H9 (cell line): ENCODE results near the gene MAD1L1. TPM values are rescaled to one million over a fixed set of nuclear protein-coding genes. Genes with fewer than 3 reads are reported as not detected.
A peak's percentile ranks its signal among the peaks of the same experiment; 100 is the strongest.

ENCODE experiments used
- DNase-seq: peaks from one replicate; pipeline ENCODE4 v3.0.0-alpha.2; 2017
- H2AFZ ChIP-seq: one replicate; pipeline ENCODE4 v1.6.1; 2013; ENCODE audit warnings: mild to moderate bottlenecking, low read length, control low read depth, moderate library complexity
- H2AK5ac ChIP-seq: 2 replicates; pipeline ENCODE4 v1.6.1; 2013; ENCODE audit warnings: low read length, control low read depth, mixed read lengths; ENCODE audit not compliant: insufficient read length
- H2BK120ac ChIP-seq: one replicate; pipeline ENCODE4 v1.6.1; 2013; ENCODE audit warnings: low read depth, mild to moderate bottlenecking, low read length, control low read depth, inconsistent platforms; ENCODE audit not compliant: poor library complexity, severe bottlenecking
- H2BK12ac ChIP-seq: 2 replicates; pipeline ENCODE4 v1.6.1; 2013; ENCODE audit warnings: low read length, control low read depth, mixed read lengths, low read depth; ENCODE audit not compliant: insufficient read length
- H2BK15ac ChIP-seq: 2 replicates; pipeline ENCODE4 v1.6.1; 2013; ENCODE audit warnings: low read depth, low read length, control low read depth
- H2BK20ac ChIP-seq: one replicate; pipeline ENCODE4 v1.6.1; 2013; ENCODE audit warnings: low read depth, mild to moderate bottlenecking, low read length, control low read depth, inconsistent platforms; ENCODE audit not compliant: poor library complexity, severe bottlenecking
- H2BK5ac ChIP-seq: 2 replicates; pipeline ENCODE4 v1.6.1; 2013; ENCODE audit warnings: low read length, control low read depth, mixed read lengths; ENCODE audit not compliant: insufficient read length
- H3K14ac ChIP-seq: 2 replicates; pipeline ENCODE4 v1.6.1; 2013; ENCODE audit warnings: low read length, control low read depth; ENCODE audit not compliant: insufficient read depth
- H3K18ac ChIP-seq: 2 replicates; pipeline ENCODE4 v1.6.1; 2013; ENCODE audit warnings: low read depth, mild to moderate bottlenecking, mixed read lengths, low read length, control low read depth; ENCODE audit not compliant: insufficient read length
- H3K23ac ChIP-seq: 2 replicates; pipeline ENCODE4 v1.6.1; 2013; ENCODE audit warnings: low read length, control low read depth, mixed read lengths, low read depth; ENCODE audit not compliant: insufficient read length
- H3K23me2 ChIP-seq: 2 replicates; pipeline ENCODE4 v1.6.1; 2013; ENCODE audit warnings: low read depth, mild to moderate bottlenecking, mixed read lengths, low read length, control low read depth; ENCODE audit not compliant: insufficient read length, poor library complexity, severe bottlenecking
- H3K27ac ChIP-seq: 2 replicates; pipeline ENCODE4 v1.5.1; 2013; ENCODE audit warnings: low read length, control low read depth, mixed read lengths, low read depth; ENCODE audit not compliant: insufficient read length
- H3K27me3 ChIP-seq: 2 replicates; pipeline ENCODE4 v1.6.1; 2013; ENCODE audit warnings: low read length, control low read depth, inconsistent platforms; ENCODE audit not compliant: insufficient read depth
- H3K4ac ChIP-seq: 2 replicates; pipeline ENCODE4 v1.6.1; 2013; ENCODE audit warnings: low read depth, mild to moderate bottlenecking, control low read depth, inconsistent platforms, low read length, moderate library complexity
- H3K4me1 ChIP-seq: 2 replicates; pipeline ENCODE4 v1.6.1; 2013; ENCODE audit warnings: low read length, control low read depth, inconsistent platforms; ENCODE audit not compliant: insufficient read depth
- H3K4me2 ChIP-seq: 2 replicates; pipeline ENCODE4 v1.6.1; 2013; ENCODE audit warnings: low read length, control low read depth, mixed read lengths; ENCODE audit not compliant: insufficient read length, insufficient read depth
- H3K56ac ChIP-seq: 2 replicates; pipeline ENCODE4 v1.6.1; 2013; ENCODE audit warnings: low read depth, mild to moderate bottlenecking, mixed read lengths, low read length, control low read depth; ENCODE audit not compliant: insufficient read length
- H3K79me1 ChIP-seq: 2 replicates; pipeline ENCODE4 v1.6.1; 2013; ENCODE audit warnings: low read depth, mild to moderate bottlenecking, moderate library complexity, low read length, control low read depth, inconsistent platforms; ENCODE audit not compliant: insufficient read depth, poor library complexity, severe bottlenecking
- H3K79me2 ChIP-seq: 2 replicates; pipeline ENCODE4 v1.6.1; 2013; ENCODE audit warnings: low read length, control low read depth, inconsistent platforms; ENCODE audit not compliant: insufficient read depth
- H3K9ac ChIP-seq: 2 replicates; pipeline ENCODE4 v1.6.1; 2013; ENCODE audit warnings: low read length, control low read depth, mixed read lengths; ENCODE audit not compliant: insufficient read length; ENCODE audit errors: extremely low read depth
- H3K9me3 ChIP-seq: one replicate; pipeline ENCODE4 v1.6.1; 2013; ENCODE audit warnings: low read depth, low read length, inconsistent platforms; ENCODE audit not compliant: control insufficient read depth
- H3T11ph ChIP-seq: one replicate; pipeline ENCODE4 v1.6.1; 2013; ENCODE audit warnings: mild to moderate bottlenecking, low read length, control low read depth, inconsistent platforms
- H4K20me1 ChIP-seq: one replicate; pipeline ENCODE4 v1.6.1; 2013; ENCODE audit not compliant: control insufficient read depth, insufficient read length, insufficient read depth
- H4K5ac ChIP-seq: 2 replicates; pipeline ENCODE4 v1.6.1; 2013; ENCODE audit warnings: low read depth, mild to moderate bottlenecking, mixed read lengths, low read length, control low read depth; ENCODE audit not compliant: insufficient read length
- H4K8ac ChIP-seq: replicated peaks from 2 replicates; pipeline ENCODE4 v1.6.1; 2013; ENCODE audit warnings: low read length, control low read depth, mixed read lengths, low read depth; ENCODE audit not compliant: insufficient read length
- H4K91ac ChIP-seq: 2 replicates; pipeline ENCODE4 v1.6.1; 2013; ENCODE audit warnings: low read depth, mild to moderate bottlenecking, moderate library complexity, mixed read lengths, low read length, control low read depth; ENCODE audit not compliant: insufficient read length
- H3K27ac Mint-ChIP-seq, 3 experiments: 2 replicates in 2 of 3; 3 replicates in 1 of 3; pipeline ENCODE4 v1.8.0; 2020 to 2021; ENCODE audit warnings: mixed read lengths in 3 of 3, mild to moderate bottlenecking in 1 of 3, moderate library complexity in 1 of 3
- H3K27me3 Mint-ChIP-seq: 2 replicates; pipeline ENCODE4 v1.8.0; 2021; ENCODE audit warnings: low read depth, mild to moderate bottlenecking, moderate library complexity, mixed read lengths
- H3K36me3 Mint-ChIP-seq, 3 experiments: 2 replicates in 2 of 3; 3 replicates in 1 of 3; pipeline ENCODE4 v1.8.0; 2020 to 2021; ENCODE audit warnings: low read depth in 3 of 3, mixed read lengths in 3 of 3; ENCODE audit not compliant: insufficient read depth in 1 of 3
- H3K4me1 Mint-ChIP-seq, 2 experiments: 2 replicates each; pipeline ENCODE4 v1.8.0; 2020; ENCODE audit warnings: mixed read lengths in 2 of 2
- H3K4me3 Mint-ChIP-seq, 2 experiments: 2 replicates in 1 of 2; 3 replicates in 1 of 2; pipeline ENCODE4 v1.8.0; 2020 to 2021; ENCODE audit warnings: mild to moderate bottlenecking in 2 of 2, mixed read lengths in 2 of 2, moderate library complexity in 1 of 2
- H3K9me3 Mint-ChIP-seq, 2 experiments: 2 replicates in 1 of 2; 3 replicates in 1 of 2; pipeline ENCODE4 v1.8.0; 2020; ENCODE audit warnings: mild to moderate bottlenecking in 2 of 2, mixed read lengths in 2 of 2, moderate library complexity in 1 of 2
- WGBS: extraction: QIAGEN DNeasy Blood & Tissue Kit; methylation state at CpG from one replicate; pipeline ENCODE4 v1.1.7; 2013; ENCODE audit warnings: missing lambda C conversion rate, low lambda C conversion rate, mixed read lengths; ENCODE audit not compliant: insufficient read length; ENCODE audit errors: extremely low coverage; 5-methylcytosine and 5-hydroxymethylcytosine counted together
- total RNA-seq: library from RNA; stranded (reverse); gene quantifications from 2 replicates; pipeline ENCODE4 v1.2.1, GENCODE V29; 2021
- TF ChIP-seq, protein P1 (sequence below): fragments of 200-600 bp; sonication (generic); conservative IDR thresholded peaks from 3 replicates; pipeline ENCODE4 v1.8.0; 2021; ENCODE audit warnings: antibody characterized with exemption, mild to moderate bottlenecking

Gene MAD1L1
- total RNA-seq, 1 experiment from 2014 or later: 39.0 TPM

DNA sequence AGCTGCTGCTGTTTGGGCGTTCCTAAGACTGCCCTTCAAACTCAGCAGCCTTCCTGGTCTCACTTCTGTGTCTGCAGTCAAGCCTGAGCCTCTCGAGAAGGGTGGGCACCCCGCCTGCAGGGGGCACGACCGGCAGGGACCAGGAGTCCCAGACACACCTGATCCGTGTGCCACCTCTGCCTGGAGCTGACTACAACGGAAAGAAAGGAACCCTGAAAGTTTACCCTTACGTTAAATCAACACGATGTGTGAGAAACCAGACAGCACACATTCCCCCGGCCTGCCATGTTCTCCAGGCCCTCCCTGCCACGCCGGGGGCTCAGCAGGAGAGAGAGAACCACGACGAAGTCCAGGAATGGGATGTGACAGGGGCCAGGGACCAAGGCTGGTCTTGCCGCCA is 5.0 kb downstream of the MAD1L1 start:
- no peak for DNase-seq
- Histone ChIP-seq H3K27me3 (no peaks in the 10 kb centered on the region), H2BK15ac (no peak overlapping the region), H3K9ac (no peak overlapping the region), H4K20me1 (no peaks in the 10 kb centered on the region), H3K79me2 (peaks cover 5% of the 10 kb centered on the region; the same call in 1 of the 2 replicates), H3K23ac (no peak overlapping the region), H3K14ac (no peak overlapping the region), H3T11ph (no peak overlapping the region), H3K9me3 (no peaks in the 10 kb centered on the region), H2AFZ (no peak overlapping the region), H3K4me1 (no peaks in the 10 kb centered on the region), H3K4me2 (no peak overlapping the region), H4K8ac (no peak overlapping the region), H4K91ac (no peak overlapping the region), H2AK5ac (no peak overlapping the region), H2BK120ac (no peak overlapping the region), H3K23me2 (peaks cover 7% of the 10 kb centered on the region), H3K27ac (no peak overlapping the region), H2BK12ac (no peak overlapping the region), H2BK5ac (no peak overlapping the region), H3K18ac (no peak overlapping the region), H3K56ac (no peak overlapping the region), H3K4ac (no peak overlapping the region), H3K79me1 (peaks cover 17% of the 10 kb centered on the region), H2BK20ac (no peak overlapping the region), H4K5ac (no peak overlapping the region)
- H3K36me3 Mint-ChIP-seq: peaks cover 31 to 63% (median 61%) of the 10 kb centered on the region in 3 experiments
- H3K27me3 Mint-ChIP-seq: no peaks in the 10 kb centered on the region
- TF ChIP-seq, protein P1, sequence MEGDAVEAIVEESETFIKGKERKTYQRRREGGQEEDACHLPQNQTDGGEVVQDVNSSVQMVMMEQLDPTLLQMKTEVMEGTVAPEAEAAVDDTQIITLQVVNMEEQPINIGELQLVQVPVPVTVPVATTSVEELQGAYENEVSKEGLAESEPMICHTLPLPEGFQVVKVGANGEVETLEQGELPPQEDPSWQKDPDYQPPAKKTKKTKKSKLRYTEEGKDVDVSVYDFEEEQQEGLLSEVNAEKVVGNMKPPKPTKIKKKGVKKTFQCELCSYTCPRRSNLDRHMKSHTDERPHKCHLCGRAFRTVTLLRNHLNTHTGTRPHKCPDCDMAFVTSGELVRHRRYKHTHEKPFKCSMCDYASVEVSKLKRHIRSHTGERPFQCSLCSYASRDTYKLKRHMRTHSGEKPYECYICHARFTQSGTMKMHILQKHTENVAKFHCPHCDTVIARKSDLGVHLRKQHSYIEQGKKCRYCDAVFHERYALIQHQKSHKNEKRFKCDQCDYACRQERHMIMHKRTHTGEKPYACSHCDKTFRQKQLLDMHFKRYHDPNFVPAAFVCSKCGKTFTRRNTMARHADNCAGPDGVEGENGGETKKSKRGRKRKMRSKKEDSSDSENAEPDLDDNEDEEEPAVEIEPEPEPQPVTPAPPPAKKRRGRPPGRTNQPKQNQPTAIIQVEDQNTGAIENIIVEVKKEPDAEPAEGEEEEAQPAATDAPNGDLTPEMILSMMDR: no peak
- WGBS: no CpG with 5 or more reads among the region's 15 CpGs
- no peaks in the 10 kb centered on the region for H3K9me3 Mint-ChIP-seq
- H3K4me3 Mint-ChIP-seq: no peak overlapping the region
- H3K4me1 Mint-ChIP-seq: peaks cover 4 to 5% of the 10 kb centered on the region in 2 experiments
- peak overlapping the region in 1 of 3 experiments; percentile 73; a peak in 1 of 7 replicates for H3K27ac Mint-ChIP-seq
